Peyer's patch (tissue), 4 donors: ENCODE data around the gene ABCC6.
"Not testable (repeated sequence)": the region's sequence is repeated elsewhere in the genome, so short reads cannot be mapped to it uniquely, and the experiment has no call there.

ENCODE experiments used
- CTCF ChIP-seq, 6 experiments: fragments of 450-650 bp in 4 of 6; fragments of 200-600 bp in 2 of 6; sonication (generic) in 1 of 6; IDR thresholded peaks; one replicate each; pipeline ENCODE4 v1.5.1; 2017 to 2019; ENCODE audit warnings: antibody characterized with exemption in 6 of 6, mild to moderate bottlenecking in 3 of 6, moderate library complexity in 1 of 6
- POLR2A ChIP-seq, 2 donors: fragments of 450-650 bp; IDR thresholded peaks; one replicate each; pipeline ENCODE4 v1.5.1; 2017; ENCODE audit warnings: antibody characterized with exemption in 2 of 2, mild to moderate bottlenecking in 2 of 2, moderate library complexity in 2 of 2

GRCh38 chr16:16232692-16233061, 9.4 kb upstream of the ABCC6 start:
- not testable (repeated sequence) for TF ChIP-seq POLR2A, CTCF (IDR thresholded peaks at IDR 0.05)
